ENCODE results near the gene PTPN20.
A peak's percentile ranks its signal among the peaks of the same experiment; 100 is the strongest.

PTPN20 gene

GRCh38 chr10:47022311-47023131, 111.3 kb downstream of the PTPN20 start:
- no peak for DNase-seq (ENCODE audit: low spot score)

- DNase-seq (ENCODE audit: low spot score), result no peak
Observed at GRCh38 chr10:47023237-47024045, 112.2 kb downstream of the PTPN20 start.

- no peak for DNase-seq (ENCODE audit: low spot score)
Observed at GRCh38 chr10:47024046-47024322, 112.8 kb downstream of the PTPN20 start.

- peak; percentile 29 for DNase-seq (ENCODE audit: low spot score)
Observed at GRCh38 chr10:47024399-47025252, 113.4 kb downstream of the PTPN20 start.

- DNase-seq (ENCODE audit: low spot score), result no peak
Observed at GRCh38 chr10:47025253-47025539, 114.0 kb downstream of the PTPN20 start.

GRCh38 chr10:47025540-47026300, 114.5 kb downstream of the PTPN20 start:
- DNase-seq (ENCODE audit: low spot score), result peak; percentile 9

- DNase-seq (ENCODE audit: low spot score), result no peak
Observed at GRCh38 chr10:47026301-47027107, 115.3 kb downstream of the PTPN20 start.

GRCh38 chr10:47027108-47027783, 116.0 kb downstream of the PTPN20 start:
- no peak for DNase-seq (ENCODE audit: low spot score)

GRCh38 chr10:47027784-47028260, 116.6 kb downstream of the PTPN20 start:
- DNase-seq (ENCODE audit: low spot score), result no peak

- DNase-seq (ENCODE audit: low spot score), result no peak
Observed at GRCh38 chr10:47028466-47028865, 117.2 kb downstream of the PTPN20 start.

- no peak for DNase-seq (ENCODE audit: low spot score)
Observed at GRCh38 chr10:47029181-47030009, 118.2 kb downstream of the PTPN20 start.

GRCh38 chr10:47030191-47030703, 119.0 kb downstream of the PTPN20 start:
- no peak for DNase-seq (ENCODE audit: low spot score)

GRCh38 chr10:47031211-47031900, 120.1 kb downstream of the PTPN20 start:
- no peak for DNase-seq (ENCODE audit: low spot score)

GRCh38 chr10:47031901-47032465, 120.8 kb downstream of the PTPN20 start:
- DNase-seq (ENCODE audit: low spot score), result no peak

GRCh38 chr10:47033081-47033480, 121.9 kb downstream of the PTPN20 start:
- no peak for DNase-seq (ENCODE audit: low spot score)

GRCh38 chr10:47033541-47034270, 122.5 kb downstream of the PTPN20 start:
- DNase-seq (ENCODE audit: low spot score), result no peak

- no peak for DNase-seq (ENCODE audit: low spot score)
Observed at GRCh38 chr10:47034441-47035051, 123.3 kb downstream of the PTPN20 start.
